ENCODE results near the gene CUBN. TPM values are rescaled to one million over a fixed set of nuclear protein-coding genes. Genes with fewer than 3 reads are reported as not detected.

The CUBN gene
- total RNA-seq, 4 donors from 2014 or later, result 0.37 to 1.5 (median 1.1) TPM

GRCh38 chr10:16865766-16866165 lies 263.8 kb downstream of the CUBN start:
- no peak for TF ChIP-seq EP300 (IDR thresholded peaks at IDR 0.05; ENCODE audit: low read depth)
- no peak for TF ChIP-seq POLR2A (IDR thresholded peaks at IDR 0.05)
- no peak for TF ChIP-seq CTCF (IDR thresholded peaks at IDR 0.05)
- TF ChIP-seq POLR2AphosphoS5 (IDR thresholded peaks at IDR 0.05), result no peak
- H3K36me3 ChIP-seq, result no peaks in the 10 kb centered on the region
- in situ Hi-C loops (cut with MboI; ENCODE audit: low pct_ligation_motif_present in 1 of 4, low pct_unique_long_range_greater_than_20kb in 1 of 4, low sequenced_read_pairs in 3 of 4), result no loop called here
- intact Hi-C loops (cut with DNase I; ENCODE audit: low total_unique reads), result no loop called here
- no peak for DNase-seq
- H3K27ac ChIP-seq, result no peak overlapping the region
- H3K4me1 ChIP-seq, result no peaks in the 10 kb centered on the region
- 83% methylated on average over 6 to 7 of the region's 7 CpGs for WGBS, 2 donors (ENCODE audit: low coverage in 1 of 2)
- no peaks in the 10 kb centered on the region for H3K27me3 ChIP-seq
- no peaks in the 10 kb centered on the region for H3K9me3 ChIP-seq
- H3K4me3 ChIP-seq, result no peak overlapping the region

- Histone ChIP-seq H3K9me3 (no peaks in the 10 kb centered on the region), H3K4me1 (no peaks in the 10 kb centered on the region), H3K4me3 (no peak overlapping the region), H3K36me3 (no peaks in the 10 kb centered on the region), H3K27me3 (no peaks in the 10 kb centered on the region), H3K27ac (no peak overlapping the region)
- in situ Hi-C loops (cut with MboI; ENCODE audit: low pct_ligation_motif_present in 1 of 4, low pct_unique_long_range_greater_than_20kb in 1 of 4, low sequenced_read_pairs in 3 of 4), result no loop called here
- DNase-seq, result no peak
- WGBS, 2 donors (ENCODE audit: low coverage in 1 of 2), result 72 to 74% methylated on average over 2 of the region's 2 CpGs
- TF ChIP-seq POLR2AphosphoS5 (IDR thresholded peaks at IDR 0.05), result no peak
- TF ChIP-seq POLR2A (IDR thresholded peaks at IDR 0.05), result no peak
- no peak for TF ChIP-seq EP300 (IDR thresholded peaks at IDR 0.05; ENCODE audit: low read depth)
- no peak for TF ChIP-seq CTCF (IDR thresholded peaks at IDR 0.05)
- intact Hi-C loops (cut with DNase I; ENCODE audit: low total_unique reads), result no loop called here
Measured at GRCh38 chr10:16863766-16864165, 265.8 kb downstream of the CUBN start.

- no peak for TF ChIP-seq POLR2AphosphoS5 (IDR thresholded peaks at IDR 0.05)
- TF ChIP-seq POLR2A (IDR thresholded peaks at IDR 0.05), result no peak
- TF ChIP-seq CTCF (IDR thresholded peaks at IDR 0.05), result no peak
- no peak overlapping the region for H3K4me3 ChIP-seq
- no peaks in the 10 kb centered on the region for H3K4me1 ChIP-seq
- no peak for DNase-seq
- no peaks in the 10 kb centered on the region for H3K9me3 ChIP-seq
- WGBS, 2 donors (ENCODE audit: low coverage in 1 of 2), result 85 to 91% methylated on average over 4 of the region's 4 CpGs
- H3K27me3 ChIP-seq, result no peaks in the 10 kb centered on the region
- intact Hi-C loops (cut with DNase I; ENCODE audit: low total_unique reads), result no loop called here
- in situ Hi-C loops (cut with MboI; ENCODE audit: low pct_ligation_motif_present in 1 of 4, low pct_unique_long_range_greater_than_20kb in 1 of 4, low sequenced_read_pairs in 3 of 4), result no loop called here
- H3K27ac ChIP-seq, result no peak overlapping the region
- H3K36me3 ChIP-seq, result no peaks in the 10 kb centered on the region
Measured at GRCh38 chr10:16857419-16857818, 272.2 kb downstream of the CUBN start.

- no peak overlapping the region for H3K4me3 ChIP-seq
- DNase-seq, result no peak
- H3K27ac ChIP-seq, result no peak overlapping the region
- no peaks in the 10 kb centered on the region for H3K4me1 ChIP-seq
- in situ Hi-C loops (cut with MboI; ENCODE audit: low pct_ligation_motif_present in 1 of 4, low pct_unique_long_range_greater_than_20kb in 1 of 4, low sequenced_read_pairs in 3 of 4) (no loop called here), intact Hi-C loops (cut with DNase I; ENCODE audit: low total_unique reads) (no loop called here)
- H3K36me3 ChIP-seq, result no peaks in the 10 kb centered on the region
- TF ChIP-seq EP300 (IDR thresholded peaks at IDR 0.05; ENCODE audit: low read depth) (no peak), CTCF (IDR thresholded peaks at IDR 0.05) (no peak), POLR2A (IDR thresholded peaks at IDR 0.05) (no peak), POLR2AphosphoS5 (IDR thresholded peaks at IDR 0.05) (no peak)
- H3K9me3 ChIP-seq, result no peaks in the 10 kb centered on the region
- 35 to 59% methylated on average over 4 of the region's 4 CpGs for WGBS, 2 donors (ENCODE audit: low coverage in 1 of 2)
- H3K27me3 ChIP-seq, result no peaks in the 10 kb centered on the region
Measured at GRCh38 chr10:16856567-16856966, 273.0 kb downstream of the CUBN start.

All from transverse colon (tissue), 4 donors.